Activated T-helper 9 cell treated with anti-CD3 and anti-CD28 coated beads, Interleukin-2, amount 50 U/mL, for 16 hours (primary cell): Measurements from ENCODE around the gene DMRT3.
"Not testable (repeated sequence)": the region's sequence is repeated elsewhere in the genome, so short reads cannot be mapped to it uniquely, and the experiment has no call there.

Experiments
- DNase-seq: peaks from one replicate; pipeline ENCODE4 v3.0.0-alpha.2; 2020; ENCODE audit warnings: low read depth

DMRT3 gene

GRCh38 chr9:971901-972500, 4.5 kb upstream of the DMRT3 start:
- DNase-seq: no peak

DNA sequence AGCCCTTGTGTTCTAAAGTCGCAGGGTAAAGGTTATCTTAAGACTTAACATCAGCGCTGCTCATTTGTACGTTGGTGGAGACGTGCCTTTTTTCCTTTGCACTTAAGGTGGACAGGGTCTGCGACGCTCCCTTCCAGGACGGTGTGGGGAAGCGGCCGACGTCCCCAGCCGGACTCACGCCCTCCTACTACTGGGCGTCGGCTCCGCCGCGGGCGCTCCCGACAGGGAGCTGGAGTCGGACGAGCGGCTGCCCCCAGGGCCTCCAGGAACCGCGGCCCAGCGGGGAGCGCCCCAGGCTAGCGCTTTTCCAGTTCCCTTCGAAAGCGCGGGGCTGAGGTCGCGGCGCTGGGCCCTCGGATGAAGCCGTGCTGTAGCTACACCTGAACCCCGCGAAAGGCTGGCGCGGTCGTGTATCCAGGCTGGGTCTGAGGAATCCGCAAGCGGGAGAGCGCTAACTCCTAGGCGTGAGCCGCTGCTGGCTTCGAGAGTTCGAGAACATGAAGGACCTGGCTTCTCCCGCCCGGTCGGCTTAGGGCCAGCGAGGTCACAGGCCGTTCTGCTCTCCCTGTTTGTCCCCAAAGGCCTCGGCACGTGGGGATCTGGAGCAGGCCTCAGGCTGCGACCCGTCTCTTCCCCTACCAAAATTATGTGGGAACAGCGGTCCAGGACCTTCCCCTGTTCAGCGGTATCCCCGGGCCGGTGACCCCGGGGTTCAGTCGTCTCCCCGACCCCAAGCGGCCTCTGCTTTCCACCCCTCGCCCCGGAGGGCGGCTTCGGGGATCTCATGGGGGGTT, 3.8 kb upstream of the DMRT3 start:
- no peak for DNase-seq

DNA sequence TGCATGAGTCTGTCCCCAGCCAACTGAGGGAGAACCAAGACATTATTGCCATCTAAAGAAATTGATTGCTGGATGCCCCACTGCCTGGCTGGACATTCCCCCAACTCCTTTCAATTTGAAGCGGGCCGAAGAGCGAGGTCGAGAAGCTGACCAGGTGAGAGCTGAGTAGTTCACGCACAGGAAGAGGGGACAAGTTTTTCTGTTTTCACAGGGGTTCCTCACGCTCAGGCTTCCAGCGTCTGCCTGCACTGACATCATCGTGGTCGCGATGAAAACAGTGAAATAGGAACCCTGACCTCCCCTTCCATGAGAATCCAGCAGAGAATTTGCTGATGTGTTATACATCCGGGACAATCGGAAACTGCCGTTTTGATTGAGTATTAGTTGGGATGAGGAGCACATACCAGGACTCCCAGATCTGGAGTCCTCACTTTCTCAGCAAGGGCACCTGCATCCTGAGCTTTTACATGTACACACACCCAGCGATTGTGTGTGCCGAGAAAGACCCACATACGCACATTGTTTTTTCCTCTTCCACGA, 3.1 kb upstream of the DMRT3 start:
- no peak for DNase-seq

GRCh38 chr9:974031-974995, 2.1 kb upstream of the DMRT3 start:
- no peak for DNase-seq

- no peak for DNase-seq
Measured at GRCh38 chr9:974996-975739, 1.3 kb upstream of the DMRT3 start.

GRCh38 chr9:975740-976257, 656 bp upstream of the DMRT3 start:
- no peak for DNase-seq

DNA sequence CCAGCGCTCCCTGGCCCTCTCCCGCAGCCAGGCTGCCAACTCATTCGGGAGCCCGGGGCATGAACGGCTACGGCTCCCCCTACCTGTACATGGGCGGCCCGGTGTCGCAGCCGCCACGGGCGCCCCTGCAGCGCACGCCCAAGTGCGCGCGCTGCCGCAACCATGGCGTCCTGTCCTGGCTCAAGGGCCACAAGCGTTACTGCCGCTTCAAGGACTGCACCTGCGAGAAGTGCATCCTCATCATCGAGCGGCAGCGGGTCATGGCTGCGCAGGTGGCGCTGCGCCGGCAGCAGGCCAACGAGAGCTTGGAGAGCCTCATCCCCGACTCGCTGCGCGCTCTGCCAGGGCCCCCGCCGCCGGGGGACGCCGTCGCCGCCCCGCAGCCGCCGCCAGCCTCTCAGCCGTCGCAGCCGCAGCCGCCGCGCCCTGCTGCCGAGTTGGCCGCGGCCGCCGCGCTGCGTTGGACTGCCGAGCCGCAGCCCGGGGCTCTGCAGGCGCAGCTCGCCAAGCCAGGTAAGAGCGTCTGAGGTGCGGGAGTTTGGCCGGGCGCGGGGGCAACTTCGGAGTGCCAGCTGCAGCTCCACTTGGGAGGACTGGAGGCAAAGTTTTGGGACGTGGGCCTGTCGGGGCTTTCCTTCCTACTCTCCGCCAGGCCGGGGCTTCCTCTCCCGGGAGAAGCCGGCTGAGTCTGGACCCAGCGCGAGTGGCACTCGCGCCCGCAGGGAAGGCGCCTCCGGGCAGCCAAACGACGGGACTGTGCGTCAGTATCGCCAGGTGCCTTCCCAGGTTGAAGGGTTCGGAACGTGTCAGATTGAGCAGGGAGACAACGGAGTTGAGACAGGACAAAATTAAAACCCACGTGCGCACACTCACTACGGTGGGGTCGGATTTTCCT, 735 bp downstream of the DMRT3 start:
- DNase-seq: no peak

GRCh38 chr9:977838-978830, 1.7 kb downstream of the DMRT3 start:
- DNase-seq: no peak

DNA sequence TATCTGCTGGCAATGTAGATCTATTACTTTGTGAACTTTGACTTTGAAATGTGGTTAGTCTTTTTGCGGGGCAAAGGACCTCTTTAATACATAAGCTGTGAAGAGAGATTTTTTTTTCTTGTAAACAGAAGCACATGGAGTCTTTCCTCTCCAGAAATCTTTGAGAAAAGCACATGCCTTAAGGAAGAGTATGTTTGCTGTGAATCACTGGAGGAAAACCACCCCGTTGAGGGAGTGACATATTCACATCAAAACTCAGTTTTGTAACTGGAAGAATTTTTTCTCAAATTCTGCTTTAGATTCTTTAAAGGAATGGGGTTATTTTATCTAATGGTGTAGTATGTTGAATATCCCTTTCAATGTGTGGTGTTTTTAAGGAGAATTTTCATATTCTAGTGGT, 3.5 kb downstream of the DMRT3 start:
- DNase-seq: no peak

- no peak for DNase-seq
Measured at GRCh38 chr9:980640-981039, 4.2 kb downstream of the DMRT3 start.

DNA sequence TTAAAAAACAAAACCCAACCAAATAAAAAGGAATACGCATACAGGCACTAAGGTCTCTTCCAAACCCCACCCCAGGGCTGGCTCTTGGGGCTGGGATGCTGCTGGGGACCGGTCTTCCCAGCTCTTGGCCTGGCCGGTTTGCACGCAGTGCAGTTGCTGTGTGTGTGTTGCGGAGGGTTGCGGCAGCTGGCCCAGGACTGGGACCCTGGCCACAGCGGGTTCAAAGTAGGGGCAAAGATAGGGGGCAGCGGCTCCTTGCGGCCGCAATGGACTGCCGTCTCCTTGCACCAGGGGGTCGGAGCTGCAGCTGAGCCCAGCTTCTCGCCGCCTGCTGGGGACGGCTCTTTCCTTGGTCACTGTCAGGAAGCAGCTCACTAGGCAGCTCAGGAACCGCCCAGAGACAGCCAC, 5.0 kb downstream of the DMRT3 start:
- no peak for DNase-seq

- DNase-seq: no peak
Measured at GRCh38 chr9:982394-983230, 6.2 kb downstream of the DMRT3 start.

- no peak for DNase-seq
Measured at GRCh38 chr9:994005-994404, 17.6 kb downstream of the DMRT3 start.

DNA sequence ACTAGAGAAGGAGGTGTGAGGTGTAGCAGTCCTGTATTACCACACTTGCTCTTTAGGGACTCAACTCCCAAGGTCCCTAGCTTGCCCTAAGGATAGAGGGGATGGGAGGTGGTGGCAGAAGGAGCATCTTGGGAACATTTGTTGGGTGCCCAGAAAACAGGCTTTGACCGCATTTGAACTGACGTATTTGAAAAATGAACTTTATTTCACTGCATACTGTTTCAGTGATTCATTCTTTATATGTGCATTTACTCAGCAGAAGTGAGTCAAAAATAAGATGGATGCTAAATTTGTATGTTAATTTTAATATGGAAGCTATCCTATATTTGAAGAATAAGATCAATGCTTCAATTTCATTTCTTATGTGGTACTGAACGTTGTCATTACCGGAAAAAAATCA, 18.7 kb downstream of the DMRT3 start:
- DNase-seq: no peak

DNA sequence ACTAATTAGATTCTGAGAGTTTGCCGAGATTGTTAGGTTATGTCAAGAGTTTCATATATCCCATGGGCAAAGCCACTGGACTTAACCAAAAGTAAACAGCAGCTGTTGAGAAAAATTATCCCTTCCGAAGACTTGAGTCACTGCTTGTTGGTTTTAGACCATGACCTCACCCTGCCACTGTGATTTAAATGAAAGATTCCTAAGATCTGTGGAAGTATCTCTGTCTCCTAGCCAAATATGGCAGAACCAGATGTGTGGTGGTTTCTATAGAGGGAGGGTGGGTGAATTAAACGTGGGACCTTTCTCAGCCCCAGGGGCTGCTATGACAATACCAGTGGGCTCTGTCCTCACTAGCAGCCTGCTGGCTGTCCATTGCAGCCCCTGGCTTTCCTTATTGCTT, 19.3 kb downstream of the DMRT3 start:
- DNase-seq: no peak

GRCh38 chr9:998299-999110, 22.1 kb downstream of the DMRT3 start:
- DNase-seq: not testable (repeated sequence)

GRCh38 chr9:1001838-1002237, 25.4 kb downstream of the DMRT3 start:
- no peak for DNase-seq
